ENCODE data around the gene AFG3L2.

GRCh38 chr18:12376034-12376753 is 833 bp downstream of the AFG3L2 start:
- no peak for TF ChIP-seq EGR1 (IDR thresholded peaks at IDR 0.05; ENCODE audit: low read depth in 2 of 2)
- no peak for TF ChIP-seq CTCF (IDR thresholded peaks at IDR 0.05; ENCODE audit: low read depth, low read length, missing input control)
- TF ChIP-seq RAD21 (IDR thresholded peaks at IDR 0.05), result no peak
- no peak for TF ChIP-seq HNF4G (IDR thresholded peaks at IDR 0.05)
